B cell (primary cell): ENCODE data around the gene NELL2.

Experiments used
- CTCF ChIP-seq: fragments of 200-600 bp; IDR thresholded peaks from one replicate; pipeline ENCODE4 v1.8.0; 2022; ENCODE audit warnings: antibody characterized with exemption, mild to moderate bottlenecking
- EZH2 ChIP-seq: IDR thresholded peaks from 2 replicates; pipeline ENCODE4 v1.6.1; 2012; ENCODE audit warnings: borderline replicate concordance, low read depth, mild to moderate bottlenecking, moderate library complexity, low read length; ENCODE audit not compliant: insufficient read depth, poor library complexity, severe bottlenecking

GRCh38 chr12:44551631-44552030 is 324.5 kb downstream of the NELL2 start:
- TF ChIP-seq CTCF (no peak), EZH2 (no peak)
